Naive B cell (primary cell): Measurements from ENCODE around the gene TBC1D22A. TPM values are rescaled to one million over a fixed set of nuclear protein-coding genes. Genes with fewer than 3 reads are reported as not detected.

ENCODE experiments used
- ATAC-seq, 2 donors: fragments of 150-1000 bp; cut with Tn5 transposase; 2 replicates each; pipeline ENCODE4 v1.10.0; 2021; ENCODE audit warnings: low read depth in 2 of 2, mild to moderate bottlenecking in 2 of 2, moderate library complexity in 2 of 2
- DNase-seq: peaks from one replicate; pipeline ENCODE4 v3.0.0; 2022
- H3K27ac Mint-ChIP-seq, 6 donors: one replicate each; pipeline ENCODE4 v1.8.0; 2020 to 2022; ENCODE audit warnings: mild to moderate bottlenecking in 6 of 6, mixed read lengths in 6 of 6, moderate library complexity in 5 of 6, inconsistent platforms in 2 of 6
- H3K27me3 Mint-ChIP-seq, 3 donors: one replicate each; pipeline ENCODE4 v1.8.0; 2021 to 2022; ENCODE audit warnings: mixed read lengths in 3 of 3, mild to moderate bottlenecking in 1 of 3
- H3K36me3 Mint-ChIP-seq, 2 donors: one replicate each; pipeline ENCODE4 v1.8.0; 2020 to 2022; ENCODE audit warnings: mixed read lengths in 2 of 2, inconsistent platforms in 1 of 2, mild to moderate bottlenecking in 1 of 2
- H3K4me1 Mint-ChIP-seq, 3 donors: one replicate each; pipeline ENCODE4 v1.8.0; 2020 to 2022; ENCODE audit warnings: mixed read lengths in 3 of 3, inconsistent platforms in 1 of 3, mild to moderate bottlenecking in 1 of 3, moderate library complexity in 1 of 3
- H3K4me3 Mint-ChIP-seq, 8 donors: one replicate each; pipeline ENCODE4 v1.8.0; 2020 to 2022; ENCODE audit warnings: mild to moderate bottlenecking in 8 of 8, mixed read lengths in 8 of 8, moderate library complexity in 8 of 8, inconsistent platforms in 2 of 8
- H3K9me3 Mint-ChIP-seq, 7 donors: one replicate each; pipeline ENCODE4 v1.8.0; 2020 to 2022; ENCODE audit warnings: mixed read lengths in 7 of 7, mild to moderate bottlenecking in 5 of 7, inconsistent platforms in 2 of 7, moderate library complexity in 1 of 7
- polyA plus RNA-seq, 6 donors: library from polyadenylated mRNA; unstranded; fragments of 300-500 nt; fragmentation: Illumina TruSeq; gene quantifications; one replicate each; pipeline ENCODE4 v1.2.3, GENCODE V29; 2021; ENCODE audit warnings: low read depth in 6 of 6

Gene TBC1D22A
- polyA plus RNA-seq, 6 donors from 2014 or later: 47.2 to 74.5 (median 62.6) TPM

- Mint-ChIP-seq H3K27ac (peak overlapping the region in 1 of 6 donors; percentile 7), H3K36me3 (peaks cover 17 to 31% of the 10 kb centered on the region in 2 donors), H3K27me3 (no peaks in the 10 kb centered on the region), H3K9me3 (no peaks in the 10 kb centered on the region), H3K4me3 (no peak overlapping the region), H3K4me1 (peaks cover 38 to 50% (median 49%) of the 10 kb centered on the region in 3 donors)
- ATAC-seq (no peak), DNase-seq (no peak)
Measured at GRCh38 chr22:46799626-46800025, 37.2 kb downstream of the TBC1D22A start.

GRCh38 chr22:46800102-46800857 is 37.8 kb downstream of the TBC1D22A start:
- no peak for ATAC-seq
- H3K36me3 Mint-ChIP-seq: peaks cover 17 to 31% of the 10 kb centered on the region in 2 donors
- H3K27ac Mint-ChIP-seq: peak overlapping the region in 3 of 6 donors; percentile 33 to 60 (median 42)
- no peak overlapping the region for H3K4me3 Mint-ChIP-seq
- no peaks in the 10 kb centered on the region for H3K27me3 Mint-ChIP-seq
- H3K4me1 Mint-ChIP-seq: peaks cover 38 to 56% (median 55%) of the 10 kb centered on the region in 3 donors
- no peaks in the 10 kb centered on the region for H3K9me3 Mint-ChIP-seq
- DNase-seq: no peak

- Mint-ChIP-seq H3K27me3 (no peaks in the 10 kb centered on the region), H3K4me3 (no peak overlapping the region), H3K4me1 (peaks cover 44 to 63% (median 61%) of the 10 kb centered on the region in 3 donors), H3K27ac (peak overlapping the region in 1 of 6 donors; percentile 26), H3K9me3 (no peaks in the 10 kb centered on the region), H3K36me3 (peaks cover 17 to 34% of the 10 kb centered on the region in 2 donors)
- no peak for ATAC-seq
- DNase-seq: no peak
Measured at GRCh38 chr22:46801331-46801811, 38.9 kb downstream of the TBC1D22A start.

GRCh38 chr22:46801826-46802607 is 39.6 kb downstream of the TBC1D22A start:
- peak overlapping the region in 3 of 6 donors; percentile 26 to 81 (median 80) for H3K27ac Mint-ChIP-seq
- peaks cover 50 to 68% (median 67%) of the 10 kb centered on the region in 3 donors for H3K4me1 Mint-ChIP-seq
- H3K36me3 Mint-ChIP-seq: peaks cover 22 to 40% of the 10 kb centered on the region in 2 donors
- H3K4me3 Mint-ChIP-seq: no peak overlapping the region
- DNase-seq: no peak
- H3K9me3 Mint-ChIP-seq: no peaks in the 10 kb centered on the region
- no peaks in the 10 kb centered on the region for H3K27me3 Mint-ChIP-seq
- ATAC-seq: no peak

GRCh38 chr22:46802608-46803027 is 40.2 kb downstream of the TBC1D22A start:
- Mint-ChIP-seq H3K36me3 (peaks cover 25 to 45% of the 10 kb centered on the region in 2 donors), H3K4me3 (no peak overlapping the region), H3K27me3 (no peaks in the 10 kb centered on the region), H3K27ac (peak overlapping the region in 4 of 6 donors; percentile 5 to 80 (median 46)), H3K9me3 (no peaks in the 10 kb centered on the region), H3K4me1 (peaks cover 53 to 72% (median 72%) of the 10 kb centered on the region in 3 donors)
- DNase-seq: no peak
- no peak for ATAC-seq

GRCh38 chr22:46803031-46803880 is 40.8 kb downstream of the TBC1D22A start:
- DNase-seq: peak; percentile 64
- Mint-ChIP-seq H3K36me3 (peaks cover 27 to 43% of the 10 kb centered on the region in 2 donors), H3K4me1 (peaks cover 53 to 72% (median 71%) of the 10 kb centered on the region in 3 donors), H3K4me3 (peak overlapping the region in 3 of 8 donors; percentile 26 to 75 (median 59)), H3K27me3 (no peaks in the 10 kb centered on the region), H3K9me3 (no peaks in the 10 kb centered on the region), H3K27ac (peak overlapping the region; percentile 33 to 91 (median 82))
- peak; percentile 82 to 84 for ATAC-seq

- H3K36me3 Mint-ChIP-seq: peaks cover 23 to 36% of the 10 kb centered on the region in 2 donors
- no peak for DNase-seq
- H3K4me1 Mint-ChIP-seq: peaks cover 47 to 68% (median 66%) of the 10 kb centered on the region in 3 donors
- H3K4me3 Mint-ChIP-seq: peak overlapping the region in 1 of 8 donors; percentile 26
- no peaks in the 10 kb centered on the region for H3K9me3 Mint-ChIP-seq
- H3K27ac Mint-ChIP-seq: peak overlapping the region in 2 of 6 donors; percentile 26 to 91
- no peak for ATAC-seq
- H3K27me3 Mint-ChIP-seq: no peaks in the 10 kb centered on the region
Measured at GRCh38 chr22:46803936-46804335, 41.5 kb downstream of the TBC1D22A start.

GRCh38 chr22:46806794-46807193 is 44.3 kb downstream of the TBC1D22A start:
- Mint-ChIP-seq H3K9me3 (no peaks in the 10 kb centered on the region), H3K36me3 (peaks cover 14 to 15% of the 10 kb centered on the region in 2 donors), H3K27me3 (no peaks in the 10 kb centered on the region), H3K4me1 (peaks cover 50 to 66% (median 62%) of the 10 kb centered on the region in 3 donors), H3K4me3 (peak overlapping the region in 1 of 8 donors; percentile 48), H3K27ac (peak overlapping the region in 5 of 6 donors; percentile 12 to 88 (median 30))
- DNase-seq (no peak), ATAC-seq (no peak)

GRCh38 chr22:46807458-46807857 is 45.0 kb downstream of the TBC1D22A start:
- Mint-ChIP-seq H3K27ac (peak overlapping the region in 2 of 6 donors; percentile 12 to 26), H3K36me3 (peaks cover 14 to 15% of the 10 kb centered on the region in 2 donors), H3K4me1 (peaks cover 44 to 61% (median 59%) of the 10 kb centered on the region in 3 donors)

GRCh38 chr22:46809153-46809885 is 46.9 kb downstream of the TBC1D22A start:
- H3K4me1 Mint-ChIP-seq: peaks cover 35 to 61% (median 58%) of the 10 kb centered on the region in 3 donors
- DNase-seq (no peak), ATAC-seq (no peak)
- H3K27ac Mint-ChIP-seq: peak overlapping the region in 4 of 6 donors; percentile 5 to 72 (median 52)
- H3K27me3 Mint-ChIP-seq: no peaks in the 10 kb centered on the region
- H3K36me3 Mint-ChIP-seq: peaks cover 14 to 15% of the 10 kb centered on the region in 2 donors
- H3K9me3 Mint-ChIP-seq: no peaks in the 10 kb centered on the region
- H3K4me3 Mint-ChIP-seq: no peak overlapping the region

More at GRCh38 chr22:46807458-46807857, 45.0 kb downstream of the TBC1D22A start:
- ATAC-seq: no peak
- no peaks in the 10 kb centered on the region for H3K27me3 Mint-ChIP-seq
- peak overlapping the region in 1 of 8 donors; percentile 49 for H3K4me3 Mint-ChIP-seq
- H3K9me3 Mint-ChIP-seq: no peaks in the 10 kb centered on the region
- DNase-seq: no peak

- Mint-ChIP-seq H3K4me3 (peak overlapping the region in 2 of 8 donors; percentile 45 to 47), H3K9me3 (no peaks in the 10 kb centered on the region), H3K27ac (peak overlapping the region in 2 of 6 donors; percentile 72 to 88), H3K4me1 (peaks cover 36 to 60% (median 52%) of the 10 kb centered on the region in 3 donors), H3K27me3 (no peaks in the 10 kb centered on the region), H3K36me3 (peaks cover 14 to 19% of the 10 kb centered on the region in 2 donors)
- ATAC-seq (no peak), DNase-seq (no peak)
Measured at GRCh38 chr22:46810856-46811786, 48.7 kb downstream of the TBC1D22A start.
